HepG2 (cell line): ENCODE data around the gene ZNF488. TPM values are rescaled to one million over a fixed set of nuclear protein-coding genes. Genes with fewer than 3 reads are reported as not detected.

Experiments used
- ATAC-seq: fragments of 200-7000 bp; cut with Tn5 transposase; 3 replicates; pipeline ENCODE4 v1.9.1; 2020; ENCODE audit warnings: mild to moderate bottlenecking, moderate library complexity
- BruUV-seq: library from RNA; stranded (reverse); fragments of 400-500 nt; replicated peaks from 2 replicates; lab custom pipeline; 2021; lab: Mats Ljungman, UMichigan
- CTCF ChIA-PET: fragments of 300-600 bp; formaldehyde crosslinking; extraction: SDS; loops from one replicate; lab custom pipeline; 2021; ENCODE audit warnings: low total read pairs, inconsistent platforms, low intra/inter-chr PET ratio; lab: Yijun Ruan, JAX
- POLR2A ChIA-PET: fragments of 350-600 bp; sonication (Branson Sonifier 250); formaldehyde crosslinking; loops from one replicate; lab custom pipeline; 2020; ENCODE audit warnings: antibody characterized with exemption, inconsistent platforms; lab: Yijun Ruan, JAX
- DNase-seq: peaks from one replicate; pipeline ENCODE4 v3.0.0-alpha.2; 2015; ENCODE audit warnings: low spot score
- FAIRE-seq: peaks from 3 replicates; lab custom pipeline; 2011; peaks lifted over from hg19 to GRCh38; lab: Jason Lieb, UNC
- H2AFZ ChIP-seq: one replicate; pipeline ENCODE4 v1.6.1; 2011; ENCODE audit warnings: low read length, inconsistent platforms
- H3K27ac ChIP-seq: fragments of 300-600 bp; 3 replicates; pipeline ENCODE4 v1.8.0; 2011; ENCODE audit warnings: mixed run types, mild to moderate bottlenecking, mixed read lengths, low read length, inconsistent platforms; ENCODE audit not compliant: insufficient read depth; ENCODE audit errors: extremely low read length
- H3K27me3 ChIP-seq, 2 experiments: fragments of 200-600 bp in 1 of 2; 2 replicates in 1 of 2; 3 replicates in 1 of 2; pipeline versions ENCODE4 v1.6.0 to v1.8.0; 2011; ENCODE audit warnings: low read length in 2 of 2, mild to moderate bottlenecking in 2 of 2, moderate library complexity in 2 of 2, inconsistent platforms in 1 of 2; ENCODE audit not compliant: insufficient read depth in 2 of 2, control insufficient read depth in 1 of 2
- H3K36me3 ChIP-seq, 2 experiments: fragments of 200-600 bp in 1 of 2; replicated peaks in 1 of 2; 2 replicates in 1 of 2; 3 replicates in 1 of 2; pipeline versions ENCODE4 v1.5.1 to v1.8.0; 2011; ENCODE audit warnings: low read length in 2 of 2, inconsistent platforms in 1 of 2; ENCODE audit not compliant: insufficient read depth in 2 of 2, control insufficient read depth in 1 of 2
- H3K4me1 ChIP-seq: 2 replicates; pipeline ENCODE4 v1.5.1; 2012; ENCODE audit warnings: low read length, inconsistent platforms; ENCODE audit not compliant: insufficient read depth
- H3K4me2 ChIP-seq: 2 replicates; pipeline ENCODE4 v1.6.0; 2011; ENCODE audit warnings: low read depth, low read length, inconsistent platforms
- H3K4me3 ChIP-seq, 3 experiments: fragments of 200-600 bp in 1 of 3; sonication (generic), shearing (Covaris generic) in 1 of 3; replicated peaks in 1 of 3; 2 replicates each; pipeline ENCODE4 v1.5.1; 2011 to 2016; ENCODE audit warnings: low read length in 3 of 3, inconsistent platforms in 2 of 3, low read depth in 2 of 3, mild to moderate bottlenecking in 2 of 3, control low read depth in 1 of 3, mixed read lengths in 1 of 3; ENCODE audit not compliant: insufficient read depth in 1 of 3
- H3K79me2 ChIP-seq: one replicate; pipeline ENCODE4 v1.6.1; 2011; ENCODE audit warnings: low read length, inconsistent platforms; ENCODE audit not compliant: insufficient read depth
- H3K9ac ChIP-seq: 2 replicates; pipeline ENCODE4 v1.6.0; 2011; ENCODE audit warnings: mild to moderate bottlenecking, low read depth, low read length, inconsistent platforms; ENCODE audit not compliant: insufficient read depth
- H3K9me3 ChIP-seq: 2 replicates; pipeline ENCODE4 v1.5.1; 2012; ENCODE audit warnings: mild to moderate bottlenecking, low read length
- H4K20me1 ChIP-seq: 2 replicates; pipeline ENCODE4 v1.6.0; 2011; ENCODE audit warnings: inconsistent platforms, mild to moderate bottlenecking, low read length, moderate library complexity; ENCODE audit not compliant: insufficient read depth
- NFKBIZ ChIP-seq: IDR thresholded peaks from 2 replicates; pipeline ENCODE4 v1.6.1; 2018; ENCODE audit warnings: missing genetic modification reagents, missing compliant biosample characterization
- SNAPC4 ChIP-seq: sonication (generic); formaldehyde crosslinking; IDR thresholded peaks from 2 replicates; pipeline ENCODE4 v1.4.0; 2020; ENCODE audit warnings: mild to moderate bottlenecking, missing genetic modification reagents
- TFAP4 ChIP-seq: sonication (generic); IDR thresholded peaks from 2 replicates; pipeline ENCODE4 v1.6.1; 2016; ENCODE audit warnings: low read depth, borderline replicate concordance
- ZNF496 ChIP-seq: sonication (generic); formaldehyde crosslinking; IDR thresholded peaks from 2 replicates; pipeline ENCODE4 v1.8.1; 2023; ENCODE audit warnings: mild to moderate bottlenecking, moderate library complexity, missing genetic modification reagents; ENCODE audit not compliant: insufficient replicate concordance
- ZNF574 ChIP-seq: sonication (generic); formaldehyde crosslinking; IDR thresholded peaks from 2 replicates; pipeline ENCODE4 v1.4.0; 2020; ENCODE audit warnings: missing genetic modification reagents
- WGBS: methylation state at CpG from one replicate; pipeline ENCODE4 v1.1.6; 2017; ENCODE audit warnings: low lambda C conversion rate; 5-methylcytosine and 5-hydroxymethylcytosine counted together
- in situ Hi-C: cut with HindIII; loops from 2 replicates; pipeline ENCODE4 v1.10.0; 2017; ENCODE audit warnings: low pct_unique_long_range_greater_than_20kb; ENCODE audit not compliant: extremely low pct_ligation_motif_present
- intact Hi-C: fragments of 100-400 bp; cut with micrococcal nuclease; formaldehyde crosslinking; loops from one replicate; pipeline ENCODE4 v1.10.0; 2022; ENCODE audit not compliant: unreplicated experiment
- polyA plus RNA-seq, 8 experiments: library from polyadenylated mRNA; depleted of rRNA in 3 of 8; stranded (reverse) in 7 of 8; unstranded in 1 of 8; fragments of >200 nt; fragmentation: Illumina TruSeq in 4 of 8; extraction: Trizol in 4 of 8; gene quantifications; 2 replicates each; pipeline versions ENCODE4 v1.2.1 to v1.2.3, GENCODE V29; 2011 to 2016; ENCODE audit warnings: low read depth in 4 of 8, missing spikeins in 1 of 8, mixed read lengths in 1 of 8; ENCODE audit not compliant: insufficient read depth in 1 of 8
- total RNA-seq, 5 experiments: library from RNA; depleted of rRNA; stranded (reverse); fragments of >200 nt; fragmentation: Illumina TruSeq; extraction: Trizol; gene quantifications; 2 replicates each; pipeline ENCODE4 v1.2.3, GENCODE V29; 2016; ENCODE audit warnings: low read depth in 1 of 5
- TF ChIP-seq, protein P1 (sequence below): sonication (generic); formaldehyde crosslinking; IDR thresholded peaks from 2 replicates; pipeline ENCODE4 v1.4.0; 2020; ENCODE audit warnings: low read depth, missing genetic modification reagents
- TF ChIP-seq, protein P2 (sequence below): IDR thresholded peaks from 2 replicates; pipeline ENCODE4 v1.6.1; 2012; ENCODE audit warnings: low read depth, low read length, improper control_type of control experiment

ZNF488 gene
- total and polyA plus RNA-seq, 2 of the 13 experiments (the other 11 are each of a cell fraction or from before 2014, with no cell fraction given) = 0.13 to 0.15 TPM

DNA sequence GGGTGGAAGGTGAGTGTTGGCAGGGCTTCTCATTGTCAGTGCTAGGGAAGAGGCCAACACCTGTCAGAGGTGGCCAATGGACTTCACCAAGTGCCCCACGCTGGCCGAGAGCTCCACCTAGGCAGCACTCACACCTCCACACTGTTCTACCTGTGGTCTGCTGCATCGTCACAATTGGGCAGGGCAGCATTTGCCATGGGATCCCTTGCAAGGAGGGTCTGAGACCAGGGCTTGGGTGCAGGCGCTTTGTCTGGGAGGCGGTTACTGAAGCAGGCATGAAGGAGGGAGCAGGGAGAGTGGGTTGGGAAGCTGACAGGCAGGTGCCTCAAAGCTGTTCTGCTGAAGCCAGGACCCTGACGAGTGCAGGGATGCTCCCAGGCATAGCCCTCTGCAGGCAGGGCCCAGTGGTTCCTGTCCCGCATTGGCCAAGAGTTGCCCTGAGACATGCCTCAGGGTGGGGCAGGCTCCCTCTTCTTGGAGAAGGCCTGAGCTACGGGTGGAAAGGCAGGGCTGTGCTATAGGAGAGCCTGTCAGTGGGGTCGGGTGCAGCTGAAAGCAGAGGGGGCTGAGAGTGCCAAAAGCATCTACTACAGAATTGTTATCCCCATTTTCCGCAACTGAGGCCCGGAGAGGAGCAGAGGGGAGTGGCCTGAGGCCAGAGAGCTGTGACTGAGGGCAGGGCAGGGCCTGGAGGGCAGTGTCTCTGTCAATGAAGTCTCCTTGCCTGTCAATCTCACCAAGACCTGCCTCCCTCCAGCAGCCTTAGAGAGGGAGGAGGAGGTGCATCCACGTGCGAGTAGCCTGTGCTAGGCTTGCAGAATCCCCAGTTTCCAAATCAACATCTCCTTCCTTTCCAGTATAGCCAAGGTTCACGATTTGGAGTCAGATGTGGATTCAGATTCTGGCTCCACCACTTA lies 31.9 kb downstream of the ZNF488 start:
- Histone ChIP-seq H3K27me3 (peaks cover 8 to 20% of the 10 kb centered on the region in 2 experiments; a peak in 3 of 5 replicates), H3K79me2 (no peaks in the 10 kb centered on the region), H3K4me2 (no peak overlapping the region), H3K36me3 (no peaks in the 10 kb centered on the region), H3K4me1 (no peaks in the 10 kb centered on the region), H4K20me1 (no peaks in the 10 kb centered on the region), H3K4me3 (no peak overlapping the region), H3K27ac (no peak overlapping the region), H2AFZ (no peak overlapping the region), H3K9ac (no peak overlapping the region), H3K9me3 (no peaks in the 10 kb centered on the region)
- WGBS = 11% methylated on average over 12 of the region's 14 CpGs
- in situ Hi-C loops (no loop called here), intact Hi-C loops (no loop called here)
- DNase-seq (no peak), FAIRE-seq (no peak), ATAC-seq (no peak)
- POLR2A ChIA-PET = no interaction called here
- CTCF ChIA-PET = no interaction called here
- no TSS peak for BruUV-seq
- TF ChIP-seq SNAPC4 (CRISPR knock-in tag) (no peak), ZNF496 (CRISPR knock-in tag) (no peak), ZNF574 (CRISPR knock-in tag) (no peak), NFKBIZ (CRISPR knock-in tag) (no peak), TFAP4 (no peak)
- TF ChIP-seq, protein P1, sequence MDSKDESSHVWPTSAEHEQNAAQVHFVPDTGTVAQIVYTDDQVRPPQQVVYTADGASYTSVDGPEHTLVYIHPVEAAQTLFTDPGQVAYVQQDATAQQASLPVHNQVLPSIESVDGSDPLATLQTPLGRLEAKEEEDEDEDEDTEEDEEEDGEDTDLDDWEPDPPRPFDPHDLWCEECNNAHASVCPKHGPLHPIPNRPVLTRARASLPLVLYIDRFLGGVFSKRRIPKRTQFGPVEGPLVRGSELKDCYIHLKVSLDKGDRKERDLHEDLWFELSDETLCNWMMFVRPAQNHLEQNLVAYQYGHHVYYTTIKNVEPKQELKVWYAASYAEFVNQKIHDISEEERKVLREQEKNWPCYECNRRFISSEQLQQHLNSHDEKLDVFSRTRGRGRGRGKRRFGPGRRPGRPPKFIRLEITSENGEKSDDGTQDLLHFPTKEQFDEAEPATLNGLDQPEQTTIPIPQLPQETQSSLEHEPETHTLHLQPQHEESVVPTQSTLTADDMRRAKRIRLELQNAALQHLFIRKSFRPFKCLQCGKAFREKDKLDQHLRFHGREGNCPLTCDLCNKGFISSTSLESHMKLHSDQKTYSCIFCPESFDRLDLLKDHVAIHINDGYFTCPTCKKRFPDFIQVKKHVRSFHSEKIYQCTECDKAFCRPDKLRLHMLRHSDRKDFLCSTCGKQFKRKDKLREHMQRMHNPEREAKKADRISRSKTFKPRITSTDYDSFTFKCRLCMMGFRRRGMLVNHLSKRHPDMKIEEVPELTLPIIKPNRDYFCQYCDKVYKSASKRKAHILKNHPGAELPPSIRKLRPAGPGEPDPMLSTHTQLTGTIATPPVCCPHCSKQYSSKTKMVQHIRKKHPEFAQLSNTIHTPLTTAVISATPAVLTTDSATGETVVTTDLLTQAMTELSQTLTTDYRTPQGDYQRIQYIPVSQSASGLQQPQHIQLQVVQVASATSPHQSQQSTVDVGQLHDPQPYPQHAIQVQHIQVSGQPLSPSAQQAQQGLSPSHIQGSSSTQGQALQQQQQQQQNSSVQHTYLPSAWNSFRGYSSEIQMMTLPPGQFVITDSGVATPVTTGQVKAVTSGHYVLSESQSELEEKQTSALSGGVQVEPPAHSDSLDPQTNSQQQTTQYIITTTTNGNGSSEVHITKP (CRISPR knock-in tag) = no peak
- TF ChIP-seq, protein P2, sequence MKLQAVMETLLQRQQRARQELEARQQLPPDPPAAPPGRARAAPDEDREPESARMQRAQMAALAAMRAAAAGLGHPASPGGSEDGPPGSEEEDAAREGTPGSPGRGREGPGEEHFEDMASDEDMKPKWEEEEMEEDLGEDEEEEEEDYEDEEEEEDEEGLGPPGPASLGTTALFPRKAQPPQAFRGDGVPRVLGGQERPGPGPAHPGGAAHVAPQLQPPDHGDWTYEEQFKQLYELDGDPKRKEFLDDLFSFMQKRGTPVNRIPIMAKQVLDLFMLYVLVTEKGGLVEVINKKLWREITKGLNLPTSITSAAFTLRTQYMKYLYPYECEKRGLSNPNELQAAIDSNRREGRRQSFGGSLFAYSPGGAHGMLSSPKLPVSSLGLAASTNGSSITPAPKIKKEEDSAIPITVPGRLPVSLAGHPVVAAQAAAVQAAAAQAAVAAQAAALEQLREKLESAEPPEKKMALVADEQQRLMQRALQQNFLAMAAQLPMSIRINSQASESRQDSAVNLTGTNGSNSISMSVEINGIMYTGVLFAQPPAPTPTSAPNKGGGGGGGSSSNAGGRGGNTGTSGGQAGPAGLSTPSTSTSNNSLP = no peak
